Loucy (cell line): ENCODE results near the gene STRBP.
"Not testable (repeated sequence)": the region's sequence is repeated elsewhere in the genome, so short reads cannot be mapped to it uniquely, and the experiment has no call there.

Experiments
- H2AFZ ChIP-seq: fragments of 200-600 bp; sonication (generic); 2 replicates; pipeline ENCODE4 v1.6.0; 2016; ENCODE audit warnings: antibody characterized with exemption, mild to moderate bottlenecking, low read length, moderate library complexity
- H3F3A ChIP-seq: fragments of 200-600 bp; 2 replicates; pipeline ENCODE4 v1.6.0; 2016; ENCODE audit warnings: antibody characterized with exemption, low read depth, mild to moderate bottlenecking
- H3K27me3 ChIP-seq: fragments of 200-600 bp; sonication (generic); 2 replicates; pipeline ENCODE4 v1.6.1; 2014; ENCODE audit warnings: low read length, mild to moderate bottlenecking; ENCODE audit not compliant: insufficient read depth, poor library complexity, severe bottlenecking
- H3K36me3 ChIP-seq: fragments of 200-600 bp; sonication (generic); 2 replicates; pipeline ENCODE4 v1.6.1; 2016; ENCODE audit warnings: low read length; ENCODE audit not compliant: insufficient read depth
- H3K4me1 ChIP-seq: fragments of 200-600 bp; sonication (generic); 2 replicates; pipeline ENCODE4 v1.5.1; 2014; ENCODE audit warnings: low read length, mild to moderate bottlenecking; ENCODE audit not compliant: insufficient read depth, poor library complexity, severe bottlenecking
- H3K4me2 ChIP-seq: fragments of 200-600 bp; sonication (generic); 2 replicates; pipeline ENCODE4 v1.6.0; 2014; ENCODE audit warnings: antibody characterized with exemption, low read length, low read depth, mild to moderate bottlenecking; ENCODE audit not compliant: poor library complexity, severe bottlenecking
- H3K4me3 ChIP-seq: fragments of 200-600 bp; sonication (generic); 2 replicates; pipeline ENCODE4 v1.5.1; 2014; ENCODE audit warnings: low read length, mild to moderate bottlenecking, mixed read lengths; ENCODE audit not compliant: poor library complexity, severe bottlenecking
- H3K79me2 ChIP-seq: fragments of 200-600 bp; sonication (generic); 2 replicates; pipeline ENCODE4 v1.6.1; 2014; ENCODE audit warnings: low read length; ENCODE audit not compliant: insufficient read depth
- H3K9ac ChIP-seq: fragments of 200-600 bp; sonication (generic); 2 replicates; pipeline ENCODE4 v1.6.0; 2014; ENCODE audit warnings: mild to moderate bottlenecking, low read depth, low read length, moderate library complexity; ENCODE audit not compliant: poor library complexity, severe bottlenecking
- H3K9me2 ChIP-seq: fragments of 200-600 bp; sonication (generic); replicated peaks from 2 replicates; pipeline ENCODE4 v1.6.1; 2016; ENCODE audit warnings: low read depth, low read length, mixed read lengths
- H3K9me3 ChIP-seq: fragments of 200-600 bp; sonication (generic); 2 replicates; pipeline ENCODE4 v1.6.1; 2014; ENCODE audit warnings: mild to moderate bottlenecking, antibody characterized with exemption, low read length, low read depth; ENCODE audit not compliant: insufficient read depth
- H4K20me1 ChIP-seq: fragments of 200-600 bp; sonication (generic); 2 replicates; pipeline ENCODE4 v1.6.0; 2014; ENCODE audit warnings: antibody characterized with exemption, low read length, mild to moderate bottlenecking; ENCODE audit not compliant: insufficient read depth, poor library complexity, severe bottlenecking
- EZH2phosphoT487 ChIP-seq: fragments of 200-600 bp; IDR thresholded peaks from 2 replicates; pipeline ENCODE4 v1.6.1; 2018; ENCODE audit warnings: antibody characterized with exemption, mild to moderate bottlenecking, moderate library complexity, borderline replicate concordance
- TF ChIP-seq, protein P1 (sequence below): fragments of 200-600 bp; sonication (generic); conservative IDR thresholded peaks from 2 replicates; pipeline ENCODE4 v1.5.1; 2014; ENCODE audit warnings: mild to moderate bottlenecking, antibody characterized with exemption, low read length

The STRBP gene

GRCh38 chr9:123282362-123283047 lies 14.1 kb upstream of the STRBP start:
- H3K79me2 ChIP-seq = no peaks in the 10 kb centered on the region
- no peak overlapping the region for H3K4me2 ChIP-seq
- H2AFZ ChIP-seq = no peak overlapping the region
- no peaks in the 10 kb centered on the region for H3K4me1 ChIP-seq
- no peaks in the 10 kb centered on the region for H3K36me3 ChIP-seq
- H4K20me1 ChIP-seq = no peaks in the 10 kb centered on the region
- no peak overlapping the region for H3K4me3 ChIP-seq
- no peaks in the 10 kb centered on the region for H3K9me3 ChIP-seq
- no peak overlapping the region for H3K9ac ChIP-seq
- H3K27me3 ChIP-seq = no peaks in the 10 kb centered on the region
- no peaks in the 10 kb centered on the region for H3F3A ChIP-seq
- H3K9me2 ChIP-seq = no peaks in the 10 kb centered on the region
- TF ChIP-seq, protein P1, sequence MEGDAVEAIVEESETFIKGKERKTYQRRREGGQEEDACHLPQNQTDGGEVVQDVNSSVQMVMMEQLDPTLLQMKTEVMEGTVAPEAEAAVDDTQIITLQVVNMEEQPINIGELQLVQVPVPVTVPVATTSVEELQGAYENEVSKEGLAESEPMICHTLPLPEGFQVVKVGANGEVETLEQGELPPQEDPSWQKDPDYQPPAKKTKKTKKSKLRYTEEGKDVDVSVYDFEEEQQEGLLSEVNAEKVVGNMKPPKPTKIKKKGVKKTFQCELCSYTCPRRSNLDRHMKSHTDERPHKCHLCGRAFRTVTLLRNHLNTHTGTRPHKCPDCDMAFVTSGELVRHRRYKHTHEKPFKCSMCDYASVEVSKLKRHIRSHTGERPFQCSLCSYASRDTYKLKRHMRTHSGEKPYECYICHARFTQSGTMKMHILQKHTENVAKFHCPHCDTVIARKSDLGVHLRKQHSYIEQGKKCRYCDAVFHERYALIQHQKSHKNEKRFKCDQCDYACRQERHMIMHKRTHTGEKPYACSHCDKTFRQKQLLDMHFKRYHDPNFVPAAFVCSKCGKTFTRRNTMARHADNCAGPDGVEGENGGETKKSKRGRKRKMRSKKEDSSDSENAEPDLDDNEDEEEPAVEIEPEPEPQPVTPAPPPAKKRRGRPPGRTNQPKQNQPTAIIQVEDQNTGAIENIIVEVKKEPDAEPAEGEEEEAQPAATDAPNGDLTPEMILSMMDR = no peak
- TF ChIP-seq EZH2phosphoT487 = no peak

DNA sequence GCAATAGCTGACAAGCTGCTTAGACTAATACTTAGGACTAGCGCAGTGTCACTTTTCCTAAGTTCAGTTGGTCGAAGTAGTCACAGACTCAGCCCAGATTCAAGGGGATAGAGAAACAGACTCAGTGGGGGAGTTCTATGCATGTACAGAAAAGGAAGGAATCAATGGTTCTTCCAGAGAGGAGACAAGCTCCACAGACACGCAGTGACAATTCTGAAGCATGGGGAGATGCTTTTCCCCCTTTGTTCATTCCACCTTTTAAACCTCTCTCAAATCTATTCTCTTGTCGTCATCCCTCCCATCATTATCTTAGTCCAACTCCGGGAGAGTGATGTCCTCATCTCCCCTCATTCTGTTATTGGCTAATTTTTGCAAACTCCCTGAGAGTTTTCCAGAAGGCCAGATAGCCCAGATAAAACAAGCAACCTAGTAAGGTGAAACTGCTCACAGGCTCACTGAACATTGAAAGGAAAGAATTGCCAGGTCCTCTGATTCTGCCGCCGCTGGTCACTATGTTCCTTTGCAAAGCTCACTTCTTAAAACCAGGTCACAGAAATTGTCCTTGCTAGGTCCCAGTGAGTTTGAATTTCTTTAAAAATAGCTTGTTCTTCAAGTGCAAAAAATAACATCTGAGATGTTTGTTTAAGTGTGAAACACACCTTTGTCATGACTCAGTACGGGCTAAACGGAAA lies 13.4 kb upstream of the STRBP start:
- no peak overlapping the region for H3K4me2 ChIP-seq
- no peak for TF ChIP-seq EZH2phosphoT487
- TF ChIP-seq, protein P1 = no peak
- no peak overlapping the region for H3K4me3 ChIP-seq
- no peak overlapping the region for H2AFZ ChIP-seq
- no peaks in the 10 kb centered on the region for H3K36me3 ChIP-seq
- no peaks in the 10 kb centered on the region for H4K20me1 ChIP-seq
- no peaks in the 10 kb centered on the region for H3K27me3 ChIP-seq
- no peaks in the 10 kb centered on the region for H3K9me3 ChIP-seq
- H3K4me1 ChIP-seq = no peaks in the 10 kb centered on the region
- no peaks in the 10 kb centered on the region for H3K79me2 ChIP-seq
- no peaks in the 10 kb centered on the region for H3K9me2 ChIP-seq
- no peak overlapping the region for H3K9ac ChIP-seq
- no peaks in the 10 kb centered on the region for H3F3A ChIP-seq

GRCh38 chr9:123278879-123279493 lies 10.6 kb upstream of the STRBP start:
- not testable (repeated sequence) for H3K9ac ChIP-seq, H3K36me3 ChIP-seq, H3K4me2 ChIP-seq, H3K9me3 ChIP-seq, H3K4me1 ChIP-seq, H3K4me3 ChIP-seq, H4K20me1 ChIP-seq, H3K79me2 ChIP-seq, H2AFZ ChIP-seq, H3K9me2 ChIP-seq, H3K27me3 ChIP-seq, H3F3A ChIP-seq
